ENCODE measurements around the gene DBH.
"Not testable (repeated sequence)": the region's sequence is repeated elsewhere in the genome, so short reads cannot be mapped to it uniquely, and the experiment has no call there.

Gene DBH

DNA sequence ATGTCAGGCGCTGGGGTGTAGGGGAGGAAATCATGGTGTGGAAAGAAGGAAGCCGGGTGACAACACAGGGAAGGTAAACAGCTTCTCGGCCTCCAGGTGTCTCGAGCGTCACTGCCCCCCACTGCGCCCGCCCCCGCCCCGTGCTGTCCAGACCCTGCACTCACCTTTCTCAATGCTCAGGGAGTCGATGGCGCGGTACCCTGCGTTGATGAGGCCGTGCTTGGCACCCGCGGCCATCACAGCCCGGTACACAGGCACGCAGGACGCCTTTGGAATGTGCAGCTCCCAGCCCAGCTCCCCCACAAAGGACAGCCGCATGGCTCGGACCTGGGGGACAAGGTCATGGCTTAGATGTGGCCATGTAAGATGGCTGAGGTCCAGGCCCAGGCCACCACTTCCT lies 35.2 kb downstream of the DBH start:
- TF ChIP-seq, protein P1, sequence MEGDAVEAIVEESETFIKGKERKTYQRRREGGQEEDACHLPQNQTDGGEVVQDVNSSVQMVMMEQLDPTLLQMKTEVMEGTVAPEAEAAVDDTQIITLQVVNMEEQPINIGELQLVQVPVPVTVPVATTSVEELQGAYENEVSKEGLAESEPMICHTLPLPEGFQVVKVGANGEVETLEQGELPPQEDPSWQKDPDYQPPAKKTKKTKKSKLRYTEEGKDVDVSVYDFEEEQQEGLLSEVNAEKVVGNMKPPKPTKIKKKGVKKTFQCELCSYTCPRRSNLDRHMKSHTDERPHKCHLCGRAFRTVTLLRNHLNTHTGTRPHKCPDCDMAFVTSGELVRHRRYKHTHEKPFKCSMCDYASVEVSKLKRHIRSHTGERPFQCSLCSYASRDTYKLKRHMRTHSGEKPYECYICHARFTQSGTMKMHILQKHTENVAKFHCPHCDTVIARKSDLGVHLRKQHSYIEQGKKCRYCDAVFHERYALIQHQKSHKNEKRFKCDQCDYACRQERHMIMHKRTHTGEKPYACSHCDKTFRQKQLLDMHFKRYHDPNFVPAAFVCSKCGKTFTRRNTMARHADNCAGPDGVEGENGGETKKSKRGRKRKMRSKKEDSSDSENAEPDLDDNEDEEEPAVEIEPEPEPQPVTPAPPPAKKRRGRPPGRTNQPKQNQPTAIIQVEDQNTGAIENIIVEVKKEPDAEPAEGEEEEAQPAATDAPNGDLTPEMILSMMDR (conservative IDR thresholded peaks at IDR 0.05; ENCODE audit: low read depth) = no peak
- CTCF ChIA-PET = no interaction called here
- no peak for DNase-seq (ENCODE audit: low spot score)
- no peak overlapping the region for H3K27ac ChIP-seq
- POLR2A ChIA-PET (ENCODE audit: low non-redundant PET) = no interaction called here

DNA sequence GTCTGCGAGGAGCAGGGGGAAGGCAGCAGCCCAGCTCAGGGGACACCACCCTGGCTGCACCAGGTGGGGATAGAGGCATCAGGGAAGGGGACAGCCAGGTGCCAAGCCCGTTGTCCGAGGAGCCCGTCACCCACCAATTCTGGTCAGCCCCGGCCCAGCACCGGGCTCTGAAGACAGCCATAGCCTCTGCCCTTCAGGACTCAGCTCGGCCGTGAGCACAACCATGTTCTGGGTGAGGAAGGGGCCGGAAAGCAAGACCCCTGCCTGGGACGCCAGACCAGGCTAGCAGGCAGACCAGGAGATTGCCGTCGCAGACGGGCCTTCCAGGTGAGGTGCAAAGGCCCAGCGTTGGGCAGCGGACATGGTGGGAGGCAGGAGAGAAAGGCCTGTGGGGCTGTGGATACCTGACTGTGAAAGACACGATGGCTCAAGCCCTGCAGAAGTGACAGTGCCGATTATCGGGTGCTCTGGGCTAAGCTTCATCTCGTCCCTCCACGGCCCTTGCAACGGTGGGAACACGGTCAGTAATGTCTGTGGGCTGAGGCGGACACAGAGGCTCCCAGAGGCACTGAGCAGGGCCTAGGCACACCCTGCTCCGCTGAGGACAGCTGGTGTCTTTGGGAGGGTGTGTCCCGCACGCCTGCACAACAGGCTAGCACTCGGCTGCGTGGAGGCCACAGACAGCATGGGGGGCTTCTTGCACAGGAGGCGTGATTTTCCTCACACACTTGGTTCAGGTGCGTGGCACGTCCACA lies 36.5 kb downstream of the DBH start:
- H3K27ac ChIP-seq = no peak overlapping the region
- ChIA-PET CTCF (no interaction called here), POLR2A (ENCODE audit: low non-redundant PET) (no interaction called here)
- DNase-seq (ENCODE audit: low spot score) = no peak
- TF ChIP-seq, protein P1 (conservative IDR thresholded peaks at IDR 0.05; ENCODE audit: low read depth) = no peak

DNA sequence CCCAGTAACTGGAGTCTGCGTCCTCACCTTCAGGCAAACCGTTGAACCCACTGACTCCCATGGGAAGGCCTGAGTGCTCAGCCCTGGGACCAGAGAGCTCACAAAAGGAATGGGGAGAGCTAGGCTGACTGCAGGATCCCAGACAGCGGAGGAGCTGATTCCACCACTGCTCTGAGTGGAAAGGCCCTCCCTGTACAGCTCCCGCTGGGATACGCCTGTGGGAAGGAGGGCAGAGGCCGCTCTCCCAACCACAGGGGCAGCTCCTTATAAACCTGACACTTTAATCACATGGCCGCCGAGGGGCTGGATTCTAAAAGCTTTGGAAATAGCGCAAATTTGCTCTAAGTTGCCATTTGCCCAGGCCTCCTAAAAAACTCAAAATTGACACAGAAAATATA lies 37.1 kb downstream of the DBH start:
- POLR2A ChIA-PET (ENCODE audit: low non-redundant PET) = no interaction called here
- CTCF ChIA-PET = interaction anchor here (0.5 kb wide), 1 partner anchor 676 kb away, joined by 3 read pairs; no protein-coding TSS in a partner anchor
- DNase-seq (ENCODE audit: low spot score) = no peak
- no peak overlapping the region for H3K27ac ChIP-seq
- TF ChIP-seq, protein P1 (conservative IDR thresholded peaks at IDR 0.05; ENCODE audit: low read depth) = no peak

DNA sequence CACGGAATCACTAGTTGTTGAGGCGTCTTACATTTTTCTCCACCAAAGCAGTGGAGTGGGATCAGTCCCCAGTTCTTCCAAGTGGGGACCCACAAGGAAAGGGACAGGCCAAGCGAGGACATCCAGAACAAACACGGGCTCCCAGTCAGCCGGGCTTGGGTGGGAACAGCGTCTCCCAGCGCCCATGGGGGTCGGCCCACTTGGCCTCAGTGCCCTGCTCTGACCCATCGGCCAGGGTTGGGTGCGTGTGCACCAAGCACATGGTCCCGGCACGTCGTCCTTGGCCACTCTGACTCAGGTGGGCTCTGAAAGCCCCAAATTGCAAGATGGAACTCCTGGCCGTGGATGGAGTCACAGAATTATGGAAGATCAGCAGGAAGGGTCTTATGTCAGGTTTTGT lies 37.9 kb downstream of the DBH start:
- ChIA-PET CTCF (interaction anchor here (0.6 kb wide), 1 partner anchor 641 kb away, joined by 3 read pairs; no protein-coding TSS in a partner anchor), POLR2A (ENCODE audit: low non-redundant PET) (no interaction called here)
- no peak for DNase-seq (ENCODE audit: low spot score)
- no peak overlapping the region for H3K27ac ChIP-seq
- TF ChIP-seq, protein P1 (conservative IDR thresholded peaks at IDR 0.05; ENCODE audit: low read depth) = no peak

DNA sequence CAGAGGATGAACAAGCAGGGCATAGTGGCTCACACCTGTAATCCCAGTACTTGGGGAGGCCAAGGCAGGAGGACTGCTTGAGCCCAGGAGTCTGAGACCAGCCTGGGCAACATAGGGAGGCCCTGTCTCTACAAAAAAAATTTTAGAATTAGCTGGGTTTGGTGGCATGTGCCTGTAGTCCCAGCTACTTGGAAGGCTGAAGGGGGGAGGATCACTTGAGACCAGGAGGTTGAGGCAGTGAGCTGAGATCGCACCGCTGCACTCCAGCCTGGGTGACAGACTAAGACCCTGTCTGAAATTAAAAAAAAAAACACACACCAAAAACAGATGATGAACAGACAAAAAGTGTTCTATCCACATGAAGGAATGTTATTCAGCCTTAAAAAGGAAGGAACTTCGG lies 39.6 kb downstream of the DBH start:
- H3K27ac ChIP-seq; DNase-seq (ENCODE audit: low spot score); CTCF ChIA-PET; POLR2A ChIA-PET (ENCODE audit: low non-redundant PET): not testable (repeated sequence)

DNA sequence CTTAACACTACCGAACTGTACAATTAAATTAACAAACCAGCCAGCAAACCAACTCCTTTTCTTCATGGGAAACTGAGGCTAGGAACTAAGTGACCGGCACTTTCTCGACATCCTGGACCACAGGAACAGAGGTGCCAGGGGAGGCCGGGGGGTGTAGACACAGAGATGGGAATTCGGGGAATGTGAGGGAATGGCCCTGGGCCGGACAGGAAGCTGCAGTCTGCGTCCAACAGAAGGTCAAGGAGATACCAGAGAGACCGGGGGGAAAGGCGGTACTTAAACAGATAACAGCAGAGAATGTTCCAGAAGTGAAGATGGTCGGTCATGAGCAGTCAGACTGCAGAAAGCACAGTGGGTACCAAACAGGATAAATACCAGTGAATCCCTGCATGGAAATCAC lies 40.3 kb downstream of the DBH start:
- CTCF ChIA-PET = no interaction called here
- no peak overlapping the region for H3K27ac ChIP-seq
- DNase-seq (ENCODE audit: low spot score) = no peak
- POLR2A ChIA-PET (ENCODE audit: low non-redundant PET) = no interaction called here
- TF ChIP-seq, protein P1 (conservative IDR thresholded peaks at IDR 0.05; ENCODE audit: low read depth) = no peak

DNA sequence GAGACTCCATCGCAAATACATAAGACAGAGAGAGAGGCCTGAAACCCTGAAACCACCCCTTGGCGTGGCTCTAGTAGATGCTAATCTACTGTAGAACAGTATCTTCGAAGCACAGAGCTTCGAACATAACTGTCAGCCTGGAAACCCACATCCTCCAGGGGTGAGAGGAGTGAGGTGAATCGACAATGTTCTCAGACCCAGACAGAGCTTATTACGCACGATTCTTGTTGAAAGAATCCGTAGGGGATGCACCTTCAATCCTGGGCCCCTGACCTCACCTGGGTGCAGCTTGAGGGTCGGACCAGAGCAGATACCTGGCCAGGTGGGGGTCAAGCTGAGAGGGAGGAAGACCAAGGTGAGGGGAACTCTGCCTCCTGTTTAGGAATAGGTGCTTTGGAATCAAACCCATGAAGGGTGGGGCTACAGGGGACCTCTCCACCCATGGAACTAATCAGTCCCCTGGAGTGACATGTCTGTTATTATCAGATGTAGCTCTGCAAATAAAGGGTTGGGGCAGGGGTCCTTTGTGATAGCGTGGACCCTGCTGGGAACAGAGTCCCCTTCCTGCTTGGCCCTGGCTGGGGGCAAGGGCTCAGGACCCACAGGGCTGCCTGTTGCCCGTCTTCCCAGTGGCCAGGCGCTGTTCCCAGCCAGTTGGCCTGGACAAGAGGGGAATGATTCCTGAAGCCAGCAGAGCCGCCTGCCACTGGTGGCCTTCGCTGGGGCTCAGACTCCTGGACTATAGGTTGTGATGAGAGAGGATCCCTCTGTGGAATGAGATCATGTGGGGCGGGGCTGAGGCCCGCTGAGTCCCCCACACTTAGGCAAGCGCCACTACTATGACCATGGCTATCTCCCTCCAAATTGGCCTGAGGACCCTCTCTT lies 41.2 kb downstream of the DBH start:
- ChIA-PET CTCF (no interaction called here), POLR2A (ENCODE audit: low non-redundant PET) (interaction anchor here (0.7 kb wide), 1 partner anchor 647 kb away, joined by 4 read pairs; no protein-coding TSS in a partner anchor)
- no peak for DNase-seq (ENCODE audit: low spot score)
- no peak overlapping the region for H3K27ac ChIP-seq
- TF ChIP-seq, protein P1 (conservative IDR thresholded peaks at IDR 0.05; ENCODE audit: low read depth) = no peak

All from RWPE1 (cell line).